Activated T-cell treated with anti-CD3 and anti-CD28 coated beads, Interleukin-2, amount 50 U/mL, for 24 hours (primary cell): ENCODE results near the gene PKN1.
A peak's percentile ranks its signal among the peaks of the same experiment; 100 is the strongest.
"Not testable (repeated sequence)": the region's sequence is repeated elsewhere in the genome, so short reads cannot be mapped to it uniquely, and the experiment has no call there.

Experiments used
- DNase-seq: peaks from one replicate; pipeline ENCODE4 v3.0.0-alpha.2; 2020
- H3K27ac Mint-ChIP-seq: 2 replicates; pipeline ENCODE4 v1.8.0; 2020; ENCODE audit warnings: mild to moderate bottlenecking, mixed read lengths
- H3K27me3 Mint-ChIP-seq: 2 replicates; pipeline ENCODE4 v1.8.0; 2020; ENCODE audit warnings: mixed read lengths
- H3K36me3 Mint-ChIP-seq: 2 replicates; pipeline ENCODE4 v1.8.0; 2020; ENCODE audit warnings: low read depth, mixed read lengths
- H3K4me1 Mint-ChIP-seq: 2 replicates; pipeline ENCODE4 v1.8.0; 2020; ENCODE audit warnings: low read depth, mixed read lengths
- H3K4me3 Mint-ChIP-seq: 2 replicates; pipeline ENCODE4 v1.8.0; 2020; ENCODE audit warnings: mild to moderate bottlenecking, moderate library complexity, mixed read lengths
- H3K9me3 Mint-ChIP-seq: 2 replicates; pipeline ENCODE4 v1.8.0; 2020; ENCODE audit warnings: mixed read lengths

PKN1 gene

GRCh38 chr19:14432791-14433553 lies at the start of gene PKN1:
Gene PKN1 (plus strand): TSS chr19:14433306. CDS start chr19:14433522, 216 bp downstream.
- Mint-ChIP-seq H3K27ac (peak within 1 kb of the TSS; percentile 90), H3K27me3 (no peaks in the 10 kb centered on the region), H3K36me3 (peaks cover 28% of the 10 kb centered on the region), H3K9me3 (no peaks in the 10 kb centered on the region), H3K4me3 (peak within 1 kb of the TSS; percentile 82), H3K4me1 (peaks cover 33% of the 10 kb centered on the region)
- peak; percentile 80 for DNase-seq

DNA sequence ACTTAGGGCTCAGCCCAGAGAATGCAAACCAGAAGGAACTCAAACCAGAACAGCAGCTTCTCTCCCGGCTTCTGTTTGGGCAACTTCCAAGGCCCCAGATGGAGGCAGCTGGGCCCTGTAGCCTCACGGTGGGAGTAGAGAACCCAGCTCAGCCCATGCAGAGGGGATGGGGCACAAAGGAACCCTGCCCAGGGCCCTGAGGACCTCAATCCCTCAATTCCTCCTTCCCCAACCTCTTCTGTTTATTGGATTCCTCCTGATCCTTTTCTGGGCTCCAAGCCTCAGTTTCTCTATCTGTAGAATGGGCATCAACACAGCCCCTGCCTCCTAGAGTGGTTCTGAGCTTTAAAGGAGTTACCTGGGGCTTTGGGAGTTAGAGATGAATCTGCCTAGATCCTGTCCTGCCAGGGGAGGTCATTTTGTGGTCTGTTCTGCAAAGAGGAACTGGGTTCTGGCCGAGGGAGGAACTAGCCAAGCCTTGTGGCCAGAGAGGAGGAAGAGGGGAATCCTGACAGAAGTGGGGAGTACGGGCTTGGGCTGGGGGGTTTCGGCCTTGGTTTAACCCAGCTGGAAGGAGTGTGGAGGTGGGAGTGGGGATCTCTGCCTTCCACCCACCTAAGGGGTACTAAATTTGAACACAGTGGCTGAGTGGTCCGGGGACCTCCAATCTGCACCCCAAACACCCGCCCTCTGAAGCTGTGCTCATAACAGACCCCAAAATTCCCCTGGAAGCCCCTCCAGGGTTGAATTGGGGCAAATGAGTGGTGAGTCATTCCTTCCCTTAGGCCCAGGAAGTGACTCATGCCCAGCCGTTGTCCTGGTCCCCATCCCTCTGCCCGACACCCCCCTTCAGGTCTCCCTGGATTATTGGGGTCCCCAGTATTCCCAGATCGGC lies 49.2 kb upstream of the PKN1 start:
- no peaks in the 10 kb centered on the region for H3K27me3 Mint-ChIP-seq
- peaks cover 40% of the 10 kb centered on the region for H3K4me1 Mint-ChIP-seq
- H3K9me3 Mint-ChIP-seq, result no peaks in the 10 kb centered on the region
- DNase-seq, result peak; percentile 70
- peak overlapping the region; percentile 83 for H3K4me3 Mint-ChIP-seq
- peak overlapping the region; percentile 97 for H3K27ac Mint-ChIP-seq
- H3K36me3 Mint-ChIP-seq, result peaks cover 67% of the 10 kb centered on the region

DNA sequence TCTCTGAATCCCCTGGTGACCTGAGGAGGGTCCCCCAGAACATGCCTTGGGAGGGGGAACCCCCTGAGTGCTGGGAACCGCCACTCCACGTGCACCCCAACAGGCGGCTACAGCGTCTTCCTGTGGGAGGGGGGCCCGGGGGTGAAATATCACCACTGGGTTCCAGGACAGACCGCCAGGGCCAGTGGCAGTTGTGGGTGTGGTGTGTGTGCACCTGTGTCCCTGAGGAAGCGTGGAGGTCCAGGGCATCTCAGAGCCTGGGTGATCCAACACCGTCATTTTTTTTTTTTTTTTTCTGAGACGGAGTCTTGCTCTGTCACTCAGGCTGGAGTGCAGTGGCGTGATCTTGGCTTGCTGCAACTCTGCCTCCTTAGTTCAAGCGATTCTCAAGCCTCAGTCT lies 47.6 kb upstream of the PKN1 start:
- Mint-ChIP-seq H3K36me3 (peaks cover 78% of the 10 kb centered on the region), H3K4me1 (peaks cover 27% of the 10 kb centered on the region), H3K9me3 (no peaks in the 10 kb centered on the region), H3K27ac (peak overlapping the region; percentile 97), H3K4me3 (peak overlapping the region; percentile 83), H3K27me3 (no peaks in the 10 kb centered on the region)
- peak; percentile 65 for DNase-seq

GRCh38 chr19:14390548-14390947 lies 42.6 kb upstream of the PKN1 start:
- Mint-ChIP-seq H3K9me3 (no peaks in the 10 kb centered on the region), H3K27me3 (no peaks in the 10 kb centered on the region), H3K36me3 (peaks cover 88% of the 10 kb centered on the region), H3K27ac (peak overlapping the region; percentile 69), H3K4me1 (peaks cover 25% of the 10 kb centered on the region), H3K4me3 (no peak overlapping the region)
- no peak for DNase-seq

DNA sequence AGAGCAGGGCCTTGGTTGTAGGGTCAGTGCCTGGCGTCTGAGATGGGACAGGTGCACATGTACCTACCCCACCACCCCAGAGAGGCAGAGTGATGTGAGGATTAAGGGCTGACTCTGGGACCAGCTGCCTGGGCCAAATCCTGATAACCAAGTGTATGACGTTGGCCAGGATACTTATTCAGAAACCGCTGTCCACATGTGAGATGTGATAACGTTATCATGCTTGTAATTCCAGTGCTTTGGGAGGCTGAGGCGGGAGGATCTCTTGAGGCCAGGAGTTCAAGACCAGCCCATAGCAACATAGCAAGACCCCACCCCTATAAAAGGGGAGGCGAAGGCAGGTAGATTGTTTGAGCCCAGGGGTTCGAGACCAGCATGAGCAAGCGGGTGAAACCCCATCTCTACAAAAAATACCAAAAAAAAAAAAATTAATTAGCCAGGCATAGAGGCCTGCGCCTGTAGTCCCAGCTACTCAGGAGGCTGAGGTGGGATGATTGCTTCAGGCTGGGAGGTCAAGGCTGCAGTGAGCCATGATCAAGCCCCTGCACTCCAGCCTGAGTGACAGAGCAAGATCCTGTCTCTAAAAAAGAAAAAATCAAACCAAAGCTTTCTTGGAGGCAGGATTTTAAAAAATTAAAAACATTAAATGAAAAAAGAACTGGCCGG lies 41.8 kb upstream of the PKN1 start:
- H3K4me1 Mint-ChIP-seq, result peaks cover 30% of the 10 kb centered on the region
- H3K36me3 Mint-ChIP-seq, result peaks cover 93% of the 10 kb centered on the region
- no peak overlapping the region for H3K4me3 Mint-ChIP-seq
- H3K9me3 Mint-ChIP-seq, result no peaks in the 10 kb centered on the region
- DNase-seq, result no peak
- no peaks in the 10 kb centered on the region for H3K27me3 Mint-ChIP-seq
- peak overlapping the region; percentile 69 for H3K27ac Mint-ChIP-seq

- Mint-ChIP-seq H3K27ac (peak overlapping the region; percentile 90), H3K4me1 (peaks cover 42% of the 10 kb centered on the region), H3K9me3 (no peaks in the 10 kb centered on the region), H3K27me3 (no peaks in the 10 kb centered on the region), H3K36me3 (peaks cover 92% of the 10 kb centered on the region), H3K4me3 (no peak overlapping the region)
- DNase-seq, result no peak
Observed at GRCh38 chr19:14393329-14393728, 39.8 kb upstream of the PKN1 start.

- Mint-ChIP-seq H3K27ac (peak overlapping the region; percentile 90), H3K27me3 (no peaks in the 10 kb centered on the region), H3K4me3 (no peak overlapping the region), H3K9me3 (no peaks in the 10 kb centered on the region), H3K36me3 (peaks cover 94% of the 10 kb centered on the region), H3K4me1 (peaks cover 37% of the 10 kb centered on the region)
- DNase-seq, result no peak
Observed at GRCh38 chr19:14394167-14394566, 38.9 kb upstream of the PKN1 start.

- DNase-seq, result no peak
- peaks cover 37% of the 10 kb centered on the region for H3K4me1 Mint-ChIP-seq
- H3K9me3 Mint-ChIP-seq, result no peaks in the 10 kb centered on the region
- peak overlapping the region; percentile 90 for H3K27ac Mint-ChIP-seq
- H3K4me3 Mint-ChIP-seq, result no peak overlapping the region
- peaks cover 95% of the 10 kb centered on the region for H3K36me3 Mint-ChIP-seq
- no peaks in the 10 kb centered on the region for H3K27me3 Mint-ChIP-seq
Observed at GRCh38 chr19:14395262-14395661, 37.8 kb upstream of the PKN1 start.

- Mint-ChIP-seq H3K36me3 (peaks cover 94% of the 10 kb centered on the region), H3K9me3 (no peaks in the 10 kb centered on the region), H3K27ac (peak overlapping the region; percentile 90)
Observed at GRCh38 chr19:14395710-14396336, 37.3 kb upstream of the PKN1 start.

DNA sequence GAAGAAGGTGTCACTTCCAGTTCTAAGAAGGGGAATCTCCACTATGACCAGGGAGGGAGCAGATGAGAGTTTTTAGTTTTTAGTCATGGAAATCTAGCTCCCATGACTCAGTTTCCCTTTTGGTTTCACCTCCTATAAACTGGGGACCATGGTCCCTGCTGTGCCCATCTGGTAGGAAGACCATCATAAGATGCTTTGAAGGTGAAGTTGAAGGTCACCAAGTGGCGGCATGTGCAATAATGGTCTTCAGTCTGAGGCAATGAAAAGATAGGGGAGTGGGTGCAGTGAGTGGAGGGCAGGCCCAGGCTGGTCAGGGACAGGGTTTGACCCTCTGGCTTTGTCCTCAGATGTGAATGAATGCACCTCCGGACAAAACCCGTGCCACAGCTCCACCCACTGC lies 36.4 kb upstream of the PKN1 start:
- H3K27me3 Mint-ChIP-seq, DNase-seq, H3K4me3 Mint-ChIP-seq, H3K9me3 Mint-ChIP-seq: not testable (repeated sequence)
- peaks cover 94% of the 10 kb centered on the region for H3K36me3 Mint-ChIP-seq
- peaks cover 40% of the 10 kb centered on the region for H3K4me1 Mint-ChIP-seq
- H3K27ac Mint-ChIP-seq, result peak overlapping the region; percentile 90

More at GRCh38 chr19:14395710-14396336, 37.3 kb upstream of the PKN1 start:
- H3K27me3 Mint-ChIP-seq, result no peaks in the 10 kb centered on the region
- H3K4me1 Mint-ChIP-seq, result peaks cover 36% of the 10 kb centered on the region
- no peak for DNase-seq
- H3K4me3 Mint-ChIP-seq, result no peak overlapping the region

GRCh38 chr19:14397168-14397567 lies 35.9 kb upstream of the PKN1 start:
- not testable (repeated sequence) for DNase-seq, H3K27me3 Mint-ChIP-seq, H3K9me3 Mint-ChIP-seq, H3K4me3 Mint-ChIP-seq
- Mint-ChIP-seq H3K4me1 (peaks cover 40% of the 10 kb centered on the region), H3K36me3 (peaks cover 94% of the 10 kb centered on the region), H3K27ac (peak overlapping the region; percentile 90)

DNA sequence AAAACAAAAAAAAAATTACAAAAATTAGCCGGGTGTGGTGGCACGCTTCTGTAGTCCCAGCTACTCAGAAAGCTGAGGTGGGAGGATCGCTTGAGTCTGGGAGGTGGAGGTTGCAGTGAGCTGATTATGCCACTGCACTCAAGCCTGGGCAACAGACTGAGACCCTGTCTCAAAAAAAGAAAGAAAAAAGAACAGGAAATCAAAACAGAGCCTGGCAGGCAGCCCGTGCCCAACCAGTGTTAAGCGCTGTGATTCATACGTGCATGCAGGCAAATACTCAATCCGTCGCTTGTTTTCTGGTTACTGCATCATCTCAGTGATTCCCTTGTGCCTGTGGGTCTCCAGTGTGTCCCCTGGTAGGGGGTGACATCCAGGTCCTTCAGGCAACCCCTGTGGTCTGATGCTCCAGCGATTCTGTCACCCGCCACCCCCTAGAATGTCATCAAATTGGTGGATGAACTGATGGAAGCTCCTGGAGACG lies 32.1 kb upstream of the PKN1 start:
- DNase-seq, result no peak
- H3K4me1 Mint-ChIP-seq, result peaks cover 21% of the 10 kb centered on the region
- H3K27ac Mint-ChIP-seq, result peak overlapping the region; percentile 78
- H3K36me3 Mint-ChIP-seq, result peaks cover 91% of the 10 kb centered on the region
- H3K9me3 Mint-ChIP-seq, result no peaks in the 10 kb centered on the region
- no peaks in the 10 kb centered on the region for H3K27me3 Mint-ChIP-seq
- H3K4me3 Mint-ChIP-seq, result no peak overlapping the region

DNA sequence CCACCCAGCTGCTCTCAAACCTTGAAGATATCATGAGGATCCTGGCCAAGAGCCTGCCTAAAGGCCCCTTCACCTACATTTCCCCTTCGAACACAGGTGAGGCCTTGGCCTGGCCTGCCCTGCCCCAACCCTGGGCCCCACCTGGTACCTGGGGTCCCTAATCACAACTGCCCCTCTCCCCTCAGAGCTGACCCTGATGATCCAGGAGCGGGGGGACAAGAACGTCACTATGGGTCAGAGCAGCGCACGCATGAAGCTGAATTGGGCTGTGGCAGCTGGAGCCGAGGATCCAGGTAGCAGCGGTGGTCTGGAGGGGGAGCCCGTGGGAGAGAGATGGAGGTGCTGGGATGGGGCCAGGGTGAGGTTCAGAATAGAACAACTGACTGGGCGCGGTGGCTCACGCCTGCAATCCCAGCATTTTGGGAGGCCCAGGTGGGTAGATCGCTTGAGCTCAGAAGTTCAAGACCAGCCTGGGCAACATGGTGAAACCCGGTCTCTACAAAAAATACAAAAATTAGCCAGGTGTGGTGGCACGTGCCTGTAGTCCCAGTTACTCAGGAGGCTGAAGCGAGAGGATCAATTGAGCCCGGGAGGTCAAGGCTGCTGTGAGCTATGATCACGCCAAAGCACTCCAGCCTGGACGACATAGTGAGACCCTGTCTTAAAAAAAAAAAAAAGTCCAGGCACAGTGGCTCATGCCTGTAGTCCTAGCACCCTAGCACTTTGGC lies 31.5 kb upstream of the PKN1 start:
- no peak overlapping the region for H3K4me3 Mint-ChIP-seq
- H3K4me1 Mint-ChIP-seq, result peaks cover 14% of the 10 kb centered on the region

More for the DNA sequence above, 31.5 kb upstream of the PKN1 start:
- no peak for DNase-seq
- Mint-ChIP-seq H3K36me3 (peaks cover 90% of the 10 kb centered on the region), H3K27ac (peak overlapping the region; percentile 78), H3K27me3 (no peaks in the 10 kb centered on the region), H3K9me3 (no peaks in the 10 kb centered on the region)
